A673 (cell line): ENCODE measurements around the gene TUBA1C. TPM values are rescaled to one million over a fixed set of nuclear protein-coding genes. Genes with fewer than 3 reads are reported as not detected.

Source experiments
- BruUV-seq: library from RNA; stranded (reverse); fragments of 400-500 nt; replicated peaks from 2 replicates; lab custom pipeline; 2021; lab: Mats Ljungman, UMichigan
- CTCF ChIA-PET: fragments of 300-600 bp; sonication (Branson Sonifier 250); formaldehyde crosslinking; loops from one replicate; lab custom pipeline; 2022; ENCODE audit warnings: antibody characterized with exemption; lab: Charles Lee
- POLR2A ChIA-PET: fragments of 300-600 bp; sonication (Branson Sonifier 250); formaldehyde crosslinking; loops from one replicate; lab custom pipeline; 2022; ENCODE audit warnings: antibody characterized with exemption; ENCODE audit not compliant: low non-redundant PET; lab: Charles Lee
- DNase-seq: peaks from one replicate; pipeline ENCODE4 v3.0.0-alpha.2; 2015; ENCODE audit warnings: low spot score
- H3K27ac ChIP-seq: fragments of 200-600 bp; sonication (generic); 2 replicates; pipeline ENCODE4 v1.5.1; 2016; ENCODE audit warnings: mixed run types, low read depth, mild to moderate bottlenecking, mixed read lengths, antibody characterized with exemption, low read length; ENCODE audit not compliant: poor library complexity, severe bottlenecking
- H3K27me3 ChIP-seq: fragments of 200-600 bp; sonication (generic); replicated peaks from 2 replicates; pipeline ENCODE4 v1.6.1; 2017; ENCODE audit warnings: mixed run types, low read depth, mild to moderate bottlenecking, mixed read lengths, antibody characterized with exemption, low read length; ENCODE audit not compliant: insufficient read depth, poor library complexity
- H3K36me3 ChIP-seq: fragments of 200-600 bp; sonication (generic); 2 replicates; pipeline ENCODE4 v1.6.1; 2016; ENCODE audit warnings: mixed run types, mild to moderate bottlenecking, mixed read lengths, antibody characterized with exemption, low read length; ENCODE audit not compliant: insufficient read depth, poor library complexity, severe bottlenecking
- H3K4me1 ChIP-seq: fragments of 200-600 bp; sonication (generic); 2 replicates; pipeline ENCODE4 v1.6.1; 2017; ENCODE audit warnings: mixed run types, mild to moderate bottlenecking, mixed read lengths, antibody characterized with exemption, low read length; ENCODE audit not compliant: insufficient read depth, poor library complexity, severe bottlenecking
- H3K4me3 ChIP-seq: fragments of 200-600 bp; sonication (generic); 2 replicates; pipeline ENCODE4 v1.5.1; 2016; ENCODE audit warnings: low read depth, mixed run types, mild to moderate bottlenecking, mixed read lengths, low read length; ENCODE audit not compliant: poor library complexity, severe bottlenecking
- H3K9me3 ChIP-seq: fragments of 200-600 bp; sonication (generic); 2 replicates; pipeline ENCODE4 v1.6.1; 2016; ENCODE audit warnings: mixed run types, low read depth, mild to moderate bottlenecking, mixed read lengths, antibody characterized with exemption, low read length; ENCODE audit not compliant: poor library complexity, severe bottlenecking
- EZH2 ChIP-seq: fragments of 200-600 bp; sonication (generic); IDR thresholded peaks from 2 replicates; pipeline ENCODE4 v1.6.1; 2017; ENCODE audit warnings: borderline replicate concordance, low read depth, mild to moderate bottlenecking, mixed read lengths, antibody characterized with exemption, low read length; ENCODE audit not compliant: poor library complexity, severe bottlenecking
- intact Hi-C: fragments of 100-400 bp; cut with micrococcal nuclease; formaldehyde crosslinking; loops from one replicate; pipeline ENCODE4 v1.10.0; 2022; ENCODE audit not compliant: unreplicated experiment
- total RNA-seq: library from RNA; stranded (reverse); gene quantifications from 2 replicates; pipeline ENCODE4 v1.2.3, GENCODE V29; 2021
- TF ChIP-seq, protein P1 (sequence below): fragments of 300-800, 200-600 bp; sonication (generic); conservative IDR thresholded peaks from 2 replicates; pipeline ENCODE4 v1.5.1; 2017; ENCODE audit warnings: low read depth, mild to moderate bottlenecking, antibody characterized with exemption, low read length, moderate library complexity, mixed read lengths

The TUBA1C gene
- total RNA-seq, 1 experiment from 2014 or later, result 622 TPM

DNA sequence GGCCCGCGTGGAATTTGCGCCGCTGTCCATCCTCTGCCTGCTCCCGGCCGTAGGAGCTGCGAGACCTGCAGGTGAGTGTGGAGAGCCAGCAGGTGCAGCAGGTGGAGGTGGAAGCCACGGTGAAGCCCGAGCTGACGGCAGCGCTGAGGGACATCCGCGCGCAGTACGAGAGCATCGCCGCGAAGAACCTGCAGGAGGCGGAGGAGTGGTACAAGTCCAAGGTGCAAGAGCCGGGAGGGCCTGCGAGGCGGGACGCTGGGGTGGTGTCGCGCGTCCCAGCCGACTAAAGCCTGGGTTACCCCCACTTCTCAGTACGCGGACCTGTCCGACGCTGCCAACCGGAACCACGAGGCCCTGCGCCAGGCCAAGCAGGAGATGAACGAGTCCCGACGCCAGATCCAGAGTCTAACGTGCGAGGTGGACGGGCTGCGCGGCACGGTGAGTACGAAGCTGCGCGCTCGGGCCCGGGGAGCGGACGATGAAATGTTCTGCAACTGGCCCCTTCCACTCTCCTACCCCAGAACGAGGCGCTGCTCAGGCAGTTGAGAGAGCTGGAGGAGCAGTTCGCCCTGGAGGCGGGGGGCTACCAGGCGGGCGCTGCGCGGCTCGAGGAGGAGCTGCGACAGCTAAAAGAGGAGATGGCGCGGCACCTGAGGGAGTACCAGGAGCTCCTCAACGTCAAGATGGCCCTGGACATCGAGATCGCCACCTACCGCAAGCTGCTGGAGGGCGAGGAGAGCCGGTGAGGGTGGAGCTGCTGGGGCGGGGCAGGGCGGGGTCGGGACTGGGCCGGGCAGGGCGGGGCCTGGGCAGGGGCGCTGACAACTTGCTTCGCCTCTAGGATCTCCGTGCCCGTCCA lies 32.2 kb downstream of the TUBA1C start:
- no TSS peak for BruUV-seq
- Histone ChIP-seq H3K4me1 (peaks cover 17% of the 10 kb centered on the region), H3K36me3 (no peaks in the 10 kb centered on the region), H3K4me3 (no peak overlapping the region), H3K27ac (no peak overlapping the region), H3K27me3 (no peaks in the 10 kb centered on the region), H3K9me3 (no peaks in the 10 kb centered on the region)
- DNase-seq, result no peak
- TF ChIP-seq, protein P1, sequence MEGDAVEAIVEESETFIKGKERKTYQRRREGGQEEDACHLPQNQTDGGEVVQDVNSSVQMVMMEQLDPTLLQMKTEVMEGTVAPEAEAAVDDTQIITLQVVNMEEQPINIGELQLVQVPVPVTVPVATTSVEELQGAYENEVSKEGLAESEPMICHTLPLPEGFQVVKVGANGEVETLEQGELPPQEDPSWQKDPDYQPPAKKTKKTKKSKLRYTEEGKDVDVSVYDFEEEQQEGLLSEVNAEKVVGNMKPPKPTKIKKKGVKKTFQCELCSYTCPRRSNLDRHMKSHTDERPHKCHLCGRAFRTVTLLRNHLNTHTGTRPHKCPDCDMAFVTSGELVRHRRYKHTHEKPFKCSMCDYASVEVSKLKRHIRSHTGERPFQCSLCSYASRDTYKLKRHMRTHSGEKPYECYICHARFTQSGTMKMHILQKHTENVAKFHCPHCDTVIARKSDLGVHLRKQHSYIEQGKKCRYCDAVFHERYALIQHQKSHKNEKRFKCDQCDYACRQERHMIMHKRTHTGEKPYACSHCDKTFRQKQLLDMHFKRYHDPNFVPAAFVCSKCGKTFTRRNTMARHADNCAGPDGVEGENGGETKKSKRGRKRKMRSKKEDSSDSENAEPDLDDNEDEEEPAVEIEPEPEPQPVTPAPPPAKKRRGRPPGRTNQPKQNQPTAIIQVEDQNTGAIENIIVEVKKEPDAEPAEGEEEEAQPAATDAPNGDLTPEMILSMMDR, result no peak
- no peak for TF ChIP-seq EZH2
- POLR2A ChIA-PET, result interaction anchor here (0.5 kb wide), 1 partner anchor 553 kb away, joined by 3 read pairs; no protein-coding TSS in a partner anchor
- intact Hi-C loops, result no loop called here
- CTCF ChIA-PET, result interaction anchor here (0.6 kb wide), 1 partner anchor 125 kb away, joined by 5 read pairs; no protein-coding TSS in a partner anchor

DNA sequence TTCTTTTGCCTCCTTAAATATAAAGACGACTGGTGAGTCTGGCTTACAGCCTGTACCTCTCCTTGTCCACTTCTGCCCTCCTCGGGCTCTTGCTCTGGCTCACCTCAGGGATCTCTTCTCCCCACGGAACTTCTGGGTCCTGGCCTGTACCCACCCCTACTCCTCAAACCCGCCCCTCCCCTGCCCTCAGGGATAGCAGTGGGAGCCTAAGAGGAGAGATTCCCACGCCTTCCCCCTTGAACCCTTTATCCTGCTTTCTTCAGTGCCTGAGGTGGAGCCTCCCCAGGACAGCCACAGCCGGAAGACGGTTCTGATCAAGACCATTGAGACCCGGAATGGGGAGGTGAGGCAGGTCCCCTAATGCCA lies 32.8 kb downstream of the TUBA1C start:
- H3K27ac ChIP-seq, result no peak overlapping the region
- peaks cover 17% of the 10 kb centered on the region for H3K4me1 ChIP-seq
- CTCF ChIA-PET, result no interaction called here
- BruUV-seq, result no TSS peak
- no peak overlapping the region for H3K4me3 ChIP-seq
- POLR2A ChIA-PET, result no interaction called here
- H3K27me3 ChIP-seq, result no peaks in the 10 kb centered on the region
- no peaks in the 10 kb centered on the region for H3K36me3 ChIP-seq
- no peak for TF ChIP-seq EZH2
- TF ChIP-seq, protein P1, result no peak
- no peak for DNase-seq
- H3K9me3 ChIP-seq, result no peaks in the 10 kb centered on the region
- intact Hi-C loops, result no loop called here

DNA sequence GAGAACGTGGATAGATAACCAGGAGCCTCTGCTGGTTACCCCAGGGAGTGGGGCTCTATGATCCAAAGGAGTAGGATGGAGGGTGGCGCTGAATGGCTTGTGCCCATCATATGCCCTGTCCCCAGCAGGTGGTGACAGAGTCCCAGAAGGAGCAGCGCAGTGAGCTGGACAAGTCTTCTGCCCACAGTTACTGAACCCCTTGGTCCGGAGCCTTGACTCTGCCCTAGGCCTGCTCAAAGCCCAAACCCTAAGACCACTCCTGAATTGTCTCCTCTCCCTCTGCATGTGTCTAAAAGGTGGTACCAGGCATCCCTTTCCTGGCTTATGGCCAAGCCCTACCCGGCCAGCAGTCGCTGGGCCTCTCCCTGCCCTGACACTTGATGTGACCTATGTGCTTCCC lies 33.3 kb downstream of the TUBA1C start:
- no peak overlapping the region for H3K27ac ChIP-seq
- intact Hi-C loops, result no loop called here
- no peak for TF ChIP-seq EZH2
- TF ChIP-seq, protein P1, result no peak
- H3K36me3 ChIP-seq, result no peaks in the 10 kb centered on the region
- no peak for DNase-seq
- BruUV-seq, result no TSS peak
- no peaks in the 10 kb centered on the region for H3K27me3 ChIP-seq
- POLR2A ChIA-PET, result no interaction called here
- no peaks in the 10 kb centered on the region for H3K9me3 ChIP-seq
- CTCF ChIA-PET, result no interaction called here
- no peak overlapping the region for H3K4me3 ChIP-seq
- H3K4me1 ChIP-seq, result peaks cover 12% of the 10 kb centered on the region
